K562 (cell line): ENCODE results near the gene MMAB. TPM values are rescaled to one million over a fixed set of nuclear protein-coding genes. Genes with fewer than 3 reads are reported as not detected.

Experiments
- ATAC-seq: fragments of 200-7000 bp; cut with Tn5 transposase; 3 replicates; pipeline ENCODE4 v1.9.1; 2020; ENCODE audit warnings: moderate library complexity
- BruUV-seq: library from RNA; stranded (reverse); fragments of 400-500 nt; replicated peaks from 2 replicates; lab custom pipeline; 2021; lab: Mats Ljungman, UMichigan
- CTCF ChIA-PET: fragments of 300-600 bp; formaldehyde crosslinking; extraction: SDS; loops from one replicate; lab custom pipeline; 2021; ENCODE audit warnings: low intra/inter-chr PET ratio; lab: Yijun Ruan, JAX
- POLR2A ChIA-PET: fragments of 300-600, 350-650 bp; sonication (Branson Sonifier 250); formaldehyde crosslinking; extraction: SDS; loops from one replicate; lab custom pipeline; 2021; ENCODE audit warnings: antibody characterized with exemption, inconsistent platforms; lab: Yijun Ruan, JAX
- DNase-seq, 4 experiments: peaks; one replicate each; pipeline versions ENCODE4 v3.0.0 to v3.0.0-alpha.2; 2011 to 2018; ENCODE audit warnings: low spot score in 3 of 4, mixed read lengths in 3 of 4; ENCODE audit errors: extremely low read depth in 1 of 4
- FAIRE-seq: peaks from 2 replicates; lab custom pipeline; 2011; peaks lifted over from hg19 to GRCh38; lab: Jason Lieb, UNC
- H2AFZ ChIP-seq: 2 replicates; pipeline ENCODE4 v1.6.0; 2011; ENCODE audit warnings: low read depth, low read length, control low read depth, inconsistent platforms
- H3K27ac ChIP-seq: fragments of 200-600 bp; 3 replicates; pipeline ENCODE4 v1.8.0; 2011; ENCODE audit warnings: low read depth, mild to moderate bottlenecking, control low read depth, inconsistent platforms, low read length, moderate library complexity, mixed read lengths; ENCODE audit errors: extremely low read depth
- H3K27me3 ChIP-seq, 2 experiments: fragments of 300-600 bp in 1 of 2; 2 replicates in 1 of 2; 3 replicates in 1 of 2; pipeline versions ENCODE4 v1.6.0 to v1.8.0; 2011; ENCODE audit warnings: inconsistent platforms in 2 of 2, low read length in 2 of 2, mild to moderate bottlenecking in 1 of 2, mixed read lengths in 1 of 2, moderate library complexity in 1 of 2; ENCODE audit not compliant: control insufficient read depth in 2 of 2, insufficient read depth in 2 of 2
- H3K36me3 ChIP-seq: fragments of 300-600 bp; 3 replicates; pipeline ENCODE4 v1.8.0; 2011; ENCODE audit warnings: mild to moderate bottlenecking, low read length, inconsistent platforms; ENCODE audit not compliant: control insufficient read depth, insufficient read depth
- H3K4me1 ChIP-seq, 2 experiments: fragments of 200-600 bp in 1 of 2; replicated peaks in 1 of 2; 2 replicates in 1 of 2; 3 replicates in 1 of 2; pipeline versions ENCODE4 v1.5.1 to v1.8.0; 2011; ENCODE audit warnings: inconsistent platforms in 2 of 2, low read length in 2 of 2, mild to moderate bottlenecking in 1 of 2, mixed read lengths in 1 of 2, moderate library complexity in 1 of 2; ENCODE audit not compliant: control insufficient read depth in 2 of 2, insufficient read depth in 2 of 2
- H3K4me2 ChIP-seq: 2 replicates; pipeline ENCODE4 v1.6.1; 2011; ENCODE audit warnings: low read length, control low read depth, inconsistent platforms, mixed read lengths; ENCODE audit not compliant: insufficient read depth
- H3K4me3 ChIP-seq: fragments of 200-600 bp; sonication (generic), shearing (Covaris generic); 2 replicates; pipeline ENCODE4 v1.5.1; 2016; ENCODE audit warnings: control low read depth, inconsistent platforms
- H3K79me2 ChIP-seq: fragments of 200-600 bp; 3 replicates; pipeline ENCODE4 v1.8.0; 2011; ENCODE audit warnings: low read length, inconsistent platforms; ENCODE audit not compliant: control insufficient read depth, insufficient read depth
- H3K9ac ChIP-seq, 2 experiments: 2 replicates each; pipeline versions ENCODE4 v1.6.0 to v1.6.1; 2011; ENCODE audit warnings: low read depth in 2 of 2, low read length in 2 of 2, control low read depth in 1 of 2, inconsistent platforms in 1 of 2, mild to moderate bottlenecking in 1 of 2, mixed read lengths in 1 of 2; ENCODE audit not compliant: insufficient read depth in 1 of 2
- H3K9me1 ChIP-seq: one replicate; pipeline ENCODE4 v1.6.0; 2011; ENCODE audit warnings: inconsistent platforms, mild to moderate bottlenecking, low read length, moderate library complexity; ENCODE audit not compliant: control insufficient read depth, insufficient read depth
- H3K9me3 ChIP-seq: replicated peaks from 2 replicates; pipeline ENCODE4 v1.5.1; 2011; ENCODE audit warnings: low read depth, low read length, inconsistent platforms; ENCODE audit not compliant: control insufficient read depth, insufficient read depth
- H4K20me1 ChIP-seq: replicated peaks from 2 replicates; pipeline ENCODE4 v1.6.1; 2011; ENCODE audit warnings: low read length, inconsistent platforms, mixed read lengths; ENCODE audit not compliant: control insufficient read depth, insufficient read depth
- ATF6 ChIP-seq: sonication (generic); formaldehyde crosslinking; IDR thresholded peaks from 2 replicates; pipeline ENCODE4 v1.4.0; 2020; ENCODE audit warnings: mild to moderate bottlenecking, missing genetic modification reagents
- MIER1 ChIP-seq: fragments of 450-650 bp; IDR thresholded peaks from 2 replicates; pipeline ENCODE4 v1.6.1; 2016; ENCODE audit warnings: antibody characterized with exemption, mild to moderate bottlenecking, low read depth
- POLR2B ChIP-seq: fragments of 450-650 bp; IDR thresholded peaks from 2 replicates; pipeline ENCODE4 v1.6.1; 2018; ENCODE audit warnings: low read depth; ENCODE audit not compliant: partially characterized antibody
- ZNF655 ChIP-seq: fragments of 250-450 bp; sonication (Bioruptor Pico); IDR thresholded peaks from 2 replicates; pipeline ENCODE4 v1.5.0; 2021
- WGBS: fragments of 100-300 bp; shearing (Covaris generic); methylation state at CpG from one replicate; pipeline ENCODE4 v1.1.6; 2016; ENCODE audit warnings: low coverage, mixed read lengths; ENCODE audit not compliant: insufficient coverage; ENCODE audit errors: missing lambda C conversion rate; 5-methylcytosine and 5-hydroxymethylcytosine counted together
- in situ Hi-C: fragments of 300-500 bp; cut with MboI; formaldehyde crosslinking; loops from 4 replicates; pipeline ENCODE4 v1.15.0; 2018; ENCODE audit warnings: inconsistent platforms, mixed read lengths
- intact Hi-C: fragments of 100-400 bp; cut with micrococcal nuclease; formaldehyde crosslinking; loops from 2 replicates; pipeline ENCODE4 v1.14.2; 2022
- polyA plus RNA-seq, 8 experiments: library from polyadenylated mRNA; depleted of rRNA in 4 of 8; stranded (reverse) in 5 of 8; unstranded in 3 of 8; fragments of >200 nt; fragmentation: Nextera tagmentation in 2 of 8; fragmentation: Illumina TruSeq in 1 of 8; extraction: Ambion mirVana in 2 of 8; extraction: Trizol in 1 of 8; gene quantifications; 2 replicates each; pipeline versions ENCODE4 v1.2.1 to v1.2.3, GENCODE V29; 2011 to 2014; ENCODE audit warnings: inconsistent platforms in 1 of 8, missing spikeins in 1 of 8
- total RNA-seq, 7 experiments: library from RNA; depleted of rRNA in 6 of 7; stranded (reverse); fragments of >200 nt in 6 of 7; fragmentation: Illumina TruSeq in 2 of 7; extraction: Trizol in 2 of 7; gene quantifications; 2 replicates each; pipeline versions ENCODE4 v1.2.1 to v1.2.3, GENCODE V29; 2011 to 2021; ENCODE audit warnings: low replicate concordance in 1 of 7

MMAB gene
- total and polyA plus RNA-seq, 9 of the 15 experiments (the other 6 are each of a cell fraction or from before 2014, with no cell fraction given): 9.5 to 76.1 (median 46.2) TPM

GRCh38 chr12:109542876-109543275, 30.4 kb downstream of the MMAB start:
- Histone ChIP-seq H3K4me3 (no peak overlapping the region), H3K4me1 (no peaks in the 10 kb centered on the region; a peak in 2 of 5 replicates), H3K9me1 (no peaks in the 10 kb centered on the region), H3K79me2 (no peaks in the 10 kb centered on the region), H3K4me2 (no peak overlapping the region), H4K20me1 (peaks cover 8% of the 10 kb centered on the region; the same call in 1 of the 2 replicates), H3K27me3 (peaks cover 52 to 99% of the 10 kb centered on the region in 2 experiments), H2AFZ (no peak overlapping the region), H3K9me3 (peaks cover 3% of the 10 kb centered on the region; the same call in 1 of the 2 replicates), H3K9ac (no peak overlapping the region), H3K27ac (no peak overlapping the region), H3K36me3 (no peaks in the 10 kb centered on the region)
- intact Hi-C loops: no loop called here
- BruUV-seq: no TSS peak
- FAIRE-seq: no peak
- ATAC-seq: no peak
- CTCF ChIA-PET: no interaction called here
- 13% methylated on average over 6 of the region's 6 CpGs for WGBS
- DNase-seq: no peak
- TF ChIP-seq POLR2B (no peak), ZNF655 (CRISPR knock-in tag) (no peak), MIER1 (no peak), ATF6 (no peak)
- POLR2A ChIA-PET: interaction anchor here (0.6 kb wide), 1 partner anchor 9 kb away, joined by 4 read pairs; no protein-coding TSS in a partner anchor
- in situ Hi-C loops: no loop called here
